Common myeloid progenitor, CD34-positive (primary cell): Measurements from ENCODE around the gene IMP4.
A peak's percentile ranks its signal among the peaks of the same experiment; 100 is the strongest.
"Not testable (repeated sequence)": the region's sequence is repeated elsewhere in the genome, so short reads cannot be mapped to it uniquely, and the experiment has no call there.

ENCODE experiments used
- CTCF ChIA-PET: fragments of 350-600 bp; sonication (Branson Sonifier 250); formaldehyde crosslinking; loops from one replicate; lab custom pipeline; 2021; ENCODE audit warnings: antibody characterized with exemption; lab: Charles Lee
- POLR2A ChIA-PET: fragments of 350-600 bp; sonication (Branson Sonifier 250); formaldehyde crosslinking; loops from one replicate; lab custom pipeline; 2021; ENCODE audit warnings: antibody characterized with exemption; lab: Charles Lee
- DNase-seq, 3 donors: peaks; one replicate each; pipeline versions ENCODE4 v3.0.0 to v3.0.0-alpha.2; 2013
- H3K27ac ChIP-seq, 2 experiments: 1 replicate in 1 of 2; 2 replicates in 1 of 2; pipeline ENCODE4 v1.7.0; 2013; ENCODE audit warnings: inconsistent platforms in 2 of 2, low read length in 2 of 2, mild to moderate bottlenecking in 2 of 2, low read depth in 1 of 2, moderate library complexity in 1 of 2; ENCODE audit not compliant: severe bottlenecking in 2 of 2, insufficient read depth in 1 of 2, poor library complexity in 1 of 2
- H3K27me3 ChIP-seq, 5 experiments: replicated peaks in 2 of 5; 1 replicate in 3 of 5; 2 replicates in 2 of 5; pipeline versions ENCODE4 v1.6.1 to v1.7.0; 2013; ENCODE audit warnings: low read length in 4 of 5, mild to moderate bottlenecking in 2 of 5, moderate library complexity in 2 of 5, inconsistent platforms in 1 of 5; ENCODE audit not compliant: insufficient read depth in 5 of 5, control insufficient read depth in 4 of 5
- H3K36me3 ChIP-seq, 4 experiments: 1 replicate in 2 of 4; 2 replicates in 2 of 4; pipeline versions ENCODE4 v1.6.1 to v1.7.0; 2013; ENCODE audit warnings: low read length in 3 of 4, control low read depth in 1 of 4, mild to moderate bottlenecking in 1 of 4; ENCODE audit not compliant: control insufficient read depth in 4 of 4, insufficient read depth in 4 of 4
- H3K4me1 ChIP-seq, 4 experiments: 1 replicate in 3 of 4; 2 replicates in 1 of 4; pipeline versions ENCODE4 v1.6.1 to v1.7.1; 2013; ENCODE audit warnings: low read length in 3 of 4, mild to moderate bottlenecking in 3 of 4, control low read depth in 1 of 4, inconsistent platforms in 1 of 4, moderate library complexity in 1 of 4; ENCODE audit not compliant: control insufficient read depth in 4 of 4, insufficient read depth in 4 of 4; ENCODE audit errors: control extremely low read depth in 1 of 4
- H3K4me3 ChIP-seq, 7 experiments: 1 replicate in 4 of 7; 2 replicates in 3 of 7; pipeline versions ENCODE4 v1.5.1 to v1.7.0; 2013; ENCODE audit warnings: mild to moderate bottlenecking in 7 of 7, low read length in 6 of 7, moderate library complexity in 6 of 7, inconsistent platforms in 2 of 7, low read depth in 2 of 7, control low read depth in 1 of 7; ENCODE audit not compliant: insufficient read depth in 4 of 7, control insufficient read depth in 1 of 7; ENCODE audit errors: extremely low read depth in 1 of 7
- H3K9me3 ChIP-seq, 5 experiments: 1 replicate in 4 of 5; 2 replicates in 1 of 5; pipeline versions ENCODE4 v1.6.1 to v1.7.1; 2013; ENCODE audit warnings: low read length in 4 of 5, mild to moderate bottlenecking in 2 of 5, inconsistent platforms in 1 of 5, low read depth in 1 of 5, moderate library complexity in 1 of 5; ENCODE audit not compliant: control insufficient read depth in 4 of 5, insufficient read depth in 2 of 5; ENCODE audit errors: control extremely low read depth in 1 of 5
- whole genome bisulfite sequencing: methylation state at CpG from one replicate; pipeline ENCODE4 v1.1.5; 2013; ENCODE audit not compliant: insufficient coverage; 5-methylcytosine and 5-hydroxymethylcytosine counted together

IMP4 gene

DNA sequence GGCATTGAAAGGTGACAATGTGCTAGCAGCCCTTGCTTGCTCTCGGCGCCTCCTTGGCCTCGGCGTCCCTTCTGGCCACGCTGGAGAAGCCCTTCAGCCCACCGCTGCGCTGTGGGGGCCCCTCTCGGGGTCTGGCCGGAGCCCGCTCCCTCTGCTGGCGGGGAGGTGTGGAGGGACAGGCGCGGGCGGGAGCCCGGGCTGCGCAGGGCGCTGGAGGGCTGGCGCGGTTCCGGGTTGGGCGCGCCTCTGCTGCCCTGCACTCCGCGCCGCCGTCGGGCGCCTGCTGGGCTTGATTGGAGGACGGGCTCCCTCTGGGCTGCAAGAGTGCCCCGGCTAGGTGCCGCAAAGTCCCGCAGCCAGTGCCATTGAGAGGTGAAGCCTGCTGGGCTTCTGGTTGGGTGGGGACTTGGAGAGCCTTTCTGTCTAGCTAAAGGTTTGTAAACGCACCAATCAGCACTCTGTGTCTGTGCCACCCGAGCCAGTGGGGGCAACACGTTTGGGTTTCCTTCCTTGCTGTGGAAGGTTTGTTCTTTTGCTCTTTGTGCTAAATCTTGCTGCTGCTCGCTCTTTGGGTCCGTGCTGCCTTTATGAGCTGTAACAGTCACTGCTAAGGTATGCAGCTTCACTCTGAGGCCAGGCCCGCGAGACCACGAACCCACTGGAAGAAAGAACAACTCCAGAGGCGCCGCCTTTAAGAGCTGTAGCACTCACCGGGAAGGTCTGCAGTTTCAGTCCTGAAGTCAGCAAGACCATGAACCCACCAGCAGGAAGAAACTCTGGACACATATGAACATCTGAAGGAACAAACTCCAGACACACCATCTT lies 14.8 kb upstream of the IMP4 start:
- no peaks in the 10 kb centered on the region for H3K36me3 ChIP-seq
- H3K27ac ChIP-seq = no peak overlapping the region
- POLR2A ChIA-PET = no interaction called here
- peaks cover 7 to 64% (median 13%) of the 10 kb centered on the region in 5 experiments for H3K27me3 ChIP-seq
- H3K4me1 ChIP-seq = peaks cover 0 to 4% (median 1%) of the 10 kb centered on the region in 4 experiments
- 79% methylated on average over 22 of the region's 43 CpGs for WGBS
- no peaks in the 10 kb centered on the region for H3K9me3 ChIP-seq
- CTCF ChIA-PET = no interaction called here
- peak in 1 of 3 donors; percentile 8 for DNase-seq
- no peak overlapping the region for H3K4me3 ChIP-seq

DNA sequence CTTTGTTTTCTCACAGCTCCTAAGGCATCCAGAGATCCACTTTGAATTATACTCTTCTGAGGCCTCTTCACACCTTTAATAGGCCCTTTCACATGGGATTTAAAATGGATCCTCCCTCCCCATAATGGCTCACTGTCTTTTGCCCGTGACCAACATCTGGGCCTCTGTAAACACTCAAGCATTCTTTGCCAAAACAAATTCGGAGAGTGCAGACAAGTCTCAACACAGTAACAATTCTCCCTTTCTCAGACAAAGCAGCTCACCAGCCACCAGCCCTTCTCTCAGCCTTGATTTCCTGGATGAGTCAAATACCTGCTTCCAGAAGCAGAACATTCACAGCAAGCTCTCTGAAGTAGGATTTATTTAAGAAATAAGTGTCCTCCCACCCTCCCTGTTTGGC lies 14.0 kb upstream of the IMP4 start:
- ChIA-PET POLR2A (no interaction called here), CTCF (no interaction called here)
- Histone ChIP-seq H3K27ac (no peak overlapping the region), H3K36me3 (no peaks in the 10 kb centered on the region), H3K4me3 (no peak overlapping the region), H3K9me3 (no peaks in the 10 kb centered on the region), H3K27me3 (peaks cover 5 to 56% (median 11%) of the 10 kb centered on the region in 5 experiments), H3K4me1 (peaks cover 0 to 4% (median 1%) of the 10 kb centered on the region in 4 experiments)
- no peak for DNase-seq
- WGBS = 83% methylated on average over 2 of the region's 2 CpGs

DNA sequence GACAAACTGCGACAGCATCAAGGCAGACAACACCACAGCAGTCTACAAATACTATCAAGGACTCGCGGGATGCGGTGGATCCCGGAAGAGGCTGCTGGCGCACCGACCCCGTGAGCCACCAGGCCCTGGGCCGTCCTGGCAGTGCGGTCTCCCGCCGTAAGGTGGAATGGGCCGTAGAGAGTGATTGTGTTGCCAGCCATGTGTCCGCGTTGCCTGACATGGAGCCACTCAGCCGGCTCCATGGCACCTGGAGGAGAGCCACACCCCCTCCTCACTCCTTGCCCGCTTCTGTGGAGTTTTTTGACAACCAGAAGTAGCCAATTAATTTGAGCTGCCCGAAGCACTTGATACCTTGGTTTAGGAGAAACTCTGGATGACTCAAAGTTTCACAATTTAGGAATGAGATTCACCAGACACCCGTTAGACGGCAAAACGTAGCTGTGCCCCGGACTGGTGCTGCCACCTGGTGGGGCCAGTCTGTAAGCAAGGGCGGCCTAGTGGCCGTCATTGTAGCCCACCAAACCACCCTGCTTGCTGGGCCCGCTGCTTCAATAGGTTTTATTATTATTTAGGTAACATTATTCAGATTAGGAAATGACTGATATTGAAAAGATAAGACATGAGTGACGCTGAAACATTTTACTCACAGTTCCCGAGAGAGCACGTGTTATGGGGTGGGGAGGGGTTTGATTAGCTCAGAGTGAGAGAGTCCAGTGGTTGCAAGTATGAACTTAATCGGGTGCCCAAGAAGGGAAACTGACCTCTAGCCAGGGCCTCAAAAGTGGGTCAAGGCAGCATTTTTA lies 10.2 kb upstream of the IMP4 start:
- 32% methylated on average over 24 of the region's 29 CpGs for WGBS
- POLR2A ChIA-PET = interaction anchor here (1.3 kb wide), 1 partner anchor 10 kb away, joined by 6 read pairs; the partner anchor contains the start of gene IMP4
- CTCF ChIA-PET = interaction anchor here (0.9 to 2.0 kb wide), 3 partner anchors 10 to 177 kb away, joined by 4 to 6 read pairs (median 4); partner anchors contain the start of gene IMP4
- Histone ChIP-seq H3K27me3 (peaks cover 5 to 42% (median 8%) of the 10 kb centered on the region in 5 experiments), H3K27ac (no peak overlapping the region), H3K36me3 (no peaks in the 10 kb centered on the region), H3K9me3 (peaks cover 0 to 2% (median 1%) of the 10 kb centered on the region in 5 experiments), H3K4me1 (peaks cover 0 to 4% (median 3%) of the 10 kb centered on the region in 4 experiments), H3K4me3 (peak overlapping the region in 2 of 7 experiments; percentile 40 to 47)
- DNase-seq = peak; percentile 66 to 81 (median 79)

DNA sequence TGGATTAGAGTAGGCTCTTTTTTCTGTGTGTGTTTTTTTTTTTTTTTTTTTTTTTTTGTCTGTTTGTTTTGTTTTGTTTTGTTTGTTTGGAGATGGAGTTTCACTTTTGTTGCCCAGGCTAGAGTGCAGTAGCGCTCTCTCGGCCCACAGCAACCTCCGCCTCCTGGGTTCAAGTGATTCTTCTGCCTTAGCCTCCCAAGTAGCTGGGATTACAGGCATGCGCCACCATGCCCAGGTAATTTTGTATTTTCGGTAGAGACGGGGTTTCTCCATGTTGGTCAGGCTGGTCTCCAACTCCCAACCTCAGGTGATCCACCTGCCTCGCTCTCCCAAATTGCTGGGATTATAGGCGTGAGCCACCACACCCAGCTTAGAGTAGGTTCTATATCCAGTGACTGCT lies 9.4 kb upstream of the IMP4 start:
- ChIA-PET CTCF (interaction anchor here (0.9 to 2.0 kb wide), 5 partner anchors 9 to 178 kb away, joined by 4 to 8 read pairs (median 4); partner anchors contain the start of gene IMP4), POLR2A (interaction anchor here (1.3 kb wide), 1 partner anchor 9 kb away, joined by 6 read pairs; the partner anchor contains the start of gene IMP4)
- not testable (repeated sequence) for H3K9me3 ChIP-seq, H3K4me3 ChIP-seq, H3K27ac ChIP-seq, H3K36me3 ChIP-seq, DNase-seq, H3K4me1 ChIP-seq
- H3K27me3 ChIP-seq = peaks cover 5 to 35% (median 8%) of the 10 kb centered on the region in 5 experiments
- 98% methylated on average over 8 of the region's 8 CpGs for WGBS

DNA sequence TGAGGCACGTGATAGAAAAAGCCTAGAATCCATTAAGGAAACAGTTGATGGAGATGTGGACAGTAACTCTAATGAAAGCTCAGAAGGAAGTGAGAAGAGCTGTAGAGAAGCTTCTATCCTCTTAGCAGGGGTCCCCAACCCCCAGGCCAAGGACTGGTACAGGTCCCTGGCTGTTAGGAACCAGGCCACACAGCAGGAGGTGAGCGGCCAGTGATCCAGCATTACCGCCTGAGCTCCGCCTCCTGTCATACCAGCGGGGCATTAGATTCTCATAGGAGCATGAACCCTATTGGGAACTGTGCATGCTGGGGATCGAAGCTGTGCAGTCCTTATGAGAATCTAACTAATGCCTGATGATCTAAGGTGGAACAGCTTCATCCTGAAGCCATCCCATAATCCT lies 8.7 kb upstream of the IMP4 start:
- ChIA-PET POLR2A (no interaction called here), CTCF (interaction anchor here (1.0 to 1.6 kb wide), 3 partner anchors 9 to 46 kb away, joined by 4 to 8 read pairs (median 4); partner anchors contain the start of gene IMP4)
- 92% methylated on average over 5 of the region's 6 CpGs for whole genome bisulfite sequencing
- H3K9me3 ChIP-seq = peaks cover 0 to 2% (median 1%) of the 10 kb centered on the region in 5 experiments
- peaks cover 0 to 28% (median 5%) of the 10 kb centered on the region in 5 experiments for H3K27me3 ChIP-seq
- H3K4me1 ChIP-seq = peaks cover 0 to 9% (median 3%) of the 10 kb centered on the region in 4 experiments
- H3K27ac ChIP-seq = no peak overlapping the region
- DNase-seq = no peak
- H3K36me3 ChIP-seq = peaks cover 0 to 8% (median 7%) of the 10 kb centered on the region in 4 experiments
- H3K4me3 ChIP-seq = no peak overlapping the region

DNA sequence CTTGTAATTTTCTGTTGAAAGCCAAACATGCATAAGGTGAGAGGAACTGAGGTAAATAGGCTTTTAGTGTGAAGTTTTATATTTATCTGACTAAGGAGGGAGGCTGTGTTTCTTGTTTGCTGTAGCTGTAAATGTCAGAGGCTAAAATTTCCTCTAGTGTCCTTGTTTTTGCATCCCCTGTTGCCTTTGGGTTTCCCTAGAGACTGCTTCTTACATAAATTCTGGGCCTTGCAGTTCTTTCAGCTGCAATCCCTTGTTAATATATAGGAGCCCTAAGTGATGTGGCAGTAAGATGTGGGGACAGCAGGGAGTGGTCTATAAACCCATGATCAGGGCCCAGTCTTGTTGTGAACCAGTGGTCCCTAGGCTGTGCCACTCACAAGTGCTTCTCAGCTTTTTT lies 7.5 kb upstream of the IMP4 start:
- ChIA-PET CTCF (no interaction called here), POLR2A (no interaction called here)
- peaks cover 0 to 2% (median 1%) of the 10 kb centered on the region in 5 experiments for H3K9me3 ChIP-seq
- no peak overlapping the region for H3K27ac ChIP-seq
- H3K27me3 ChIP-seq = peaks cover 0 to 22% (median 5%) of the 10 kb centered on the region in 5 experiments
- peaks cover 0 to 9% (median 3%) of the 10 kb centered on the region in 4 experiments for H3K4me1 ChIP-seq
- peaks cover 0 to 17% (median 16%) of the 10 kb centered on the region in 4 experiments for H3K36me3 ChIP-seq
- H3K4me3 ChIP-seq = no peak overlapping the region
- DNase-seq = no peak
